ENCODE measurements around the gene GDAP2. TPM values are rescaled to one million over a fixed set of nuclear protein-coding genes. Genes with fewer than 3 reads are reported as not detected.

GDAP2 gene
- total RNA-seq, 1 experiment from 2014 or later: 14.5 TPM

DNA sequence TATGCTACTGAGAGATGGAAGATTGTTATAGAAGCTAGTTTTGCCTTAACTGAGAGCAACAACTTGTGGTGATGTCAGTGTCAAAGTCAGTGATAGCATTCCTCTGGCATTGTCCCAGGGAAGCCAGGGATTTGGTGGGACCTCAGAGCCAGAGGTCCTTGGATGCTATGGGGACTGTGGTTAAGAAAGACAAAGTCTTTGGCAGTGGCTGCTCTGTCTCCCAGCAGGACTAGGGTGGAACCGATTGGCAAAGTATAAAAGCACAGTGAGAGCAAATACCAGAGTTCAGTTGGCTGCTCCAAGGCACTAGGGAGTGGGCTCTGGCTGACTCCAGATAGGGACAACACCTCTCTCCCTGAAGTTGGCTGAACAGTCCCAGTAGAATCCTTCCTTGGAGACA lies 104.8 kb downstream of the GDAP2 start:
- no peak for ATAC-seq
- H3K9me3 ChIP-seq (ENCODE audit: control insufficient read depth, insufficient read depth, low read depth, low read length): no peaks in the 10 kb centered on the region
- in situ Hi-C loops (cut with HindIII; ENCODE audit: low pct_unique_long_range_greater_than_20kb, low sequenced_read_pairs) (no loop called here), intact Hi-C loops (cut with micrococcal nuclease; ENCODE audit: unreplicated experiment) (no loop called here)
- POLR2A ChIA-PET: no interaction called here
- TF ChIP-seq, protein P1, sequence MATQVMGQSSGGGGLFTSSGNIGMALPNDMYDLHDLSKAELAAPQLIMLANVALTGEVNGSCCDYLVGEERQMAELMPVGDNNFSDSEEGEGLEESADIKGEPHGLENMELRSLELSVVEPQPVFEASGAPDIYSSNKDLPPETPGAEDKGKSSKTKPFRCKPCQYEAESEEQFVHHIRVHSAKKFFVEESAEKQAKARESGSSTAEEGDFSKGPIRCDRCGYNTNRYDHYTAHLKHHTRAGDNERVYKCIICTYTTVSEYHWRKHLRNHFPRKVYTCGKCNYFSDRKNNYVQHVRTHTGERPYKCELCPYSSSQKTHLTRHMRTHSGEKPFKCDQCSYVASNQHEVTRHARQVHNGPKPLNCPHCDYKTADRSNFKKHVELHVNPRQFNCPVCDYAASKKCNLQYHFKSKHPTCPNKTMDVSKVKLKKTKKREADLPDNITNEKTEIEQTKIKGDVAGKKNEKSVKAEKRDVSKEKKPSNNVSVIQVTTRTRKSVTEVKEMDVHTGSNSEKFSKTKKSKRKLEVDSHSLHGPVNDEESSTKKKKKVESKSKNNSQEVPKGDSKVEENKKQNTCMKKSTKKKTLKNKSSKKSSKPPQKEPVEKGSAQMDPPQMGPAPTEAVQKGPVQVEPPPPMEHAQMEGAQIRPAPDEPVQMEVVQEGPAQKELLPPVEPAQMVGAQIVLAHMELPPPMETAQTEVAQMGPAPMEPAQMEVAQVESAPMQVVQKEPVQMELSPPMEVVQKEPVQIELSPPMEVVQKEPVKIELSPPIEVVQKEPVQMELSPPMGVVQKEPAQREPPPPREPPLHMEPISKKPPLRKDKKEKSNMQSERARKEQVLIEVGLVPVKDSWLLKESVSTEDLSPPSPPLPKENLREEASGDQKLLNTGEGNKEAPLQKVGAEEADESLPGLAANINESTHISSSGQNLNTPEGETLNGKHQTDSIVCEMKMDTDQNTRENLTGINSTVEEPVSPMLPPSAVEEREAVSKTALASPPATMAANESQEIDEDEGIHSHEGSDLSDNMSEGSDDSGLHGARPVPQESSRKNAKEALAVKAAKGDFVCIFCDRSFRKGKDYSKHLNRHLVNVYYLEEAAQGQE (IDR thresholded peaks at IDR 0.05; ENCODE audit: insufficient read depth in 1 of 2, low read depth in 2 of 2, low read length in 1 of 2): no peak
- TF ChIP-seq TCF7L2 (IDR thresholded peaks at IDR 0.05; ENCODE audit: low read depth, low read length) (no peak), CTCF (IDR thresholded peaks at IDR 0.05) (no peak), POLR2AphosphoS5 (IDR thresholded peaks at IDR 0.05; ENCODE audit: low read depth, low read length) (no peak), SIN3A (IDR thresholded peaks at IDR 0.05; ENCODE audit: borderline replicate concordance, insufficient read depth, low read depth, low read length) (no peak)
- no peaks in the 10 kb centered on the region for H3K4me1 ChIP-seq (ENCODE audit: control insufficient read depth, insufficient read depth, low read length)
- CTCF ChIA-PET: no interaction called here
- no peak overlapping the region for H3K27ac ChIP-seq (ENCODE audit: low read length)
- DNase-seq (ENCODE audit: low read depth, low spot score): no peak
- no peaks in the 10 kb centered on the region for H3K27me3 ChIP-seq (ENCODE audit: control insufficient read depth, insufficient read depth, low read length)
- no peak overlapping the region for H3K4me3 ChIP-seq (ENCODE audit: low read depth in 2 of 2, low read length in 2 of 2)
- no peaks in the 10 kb centered on the region for H3K36me3 ChIP-seq (ENCODE audit: control insufficient read depth, insufficient read depth, low read length)
- no TSS peak for BruUV-seq (replicated peaks)

DNA sequence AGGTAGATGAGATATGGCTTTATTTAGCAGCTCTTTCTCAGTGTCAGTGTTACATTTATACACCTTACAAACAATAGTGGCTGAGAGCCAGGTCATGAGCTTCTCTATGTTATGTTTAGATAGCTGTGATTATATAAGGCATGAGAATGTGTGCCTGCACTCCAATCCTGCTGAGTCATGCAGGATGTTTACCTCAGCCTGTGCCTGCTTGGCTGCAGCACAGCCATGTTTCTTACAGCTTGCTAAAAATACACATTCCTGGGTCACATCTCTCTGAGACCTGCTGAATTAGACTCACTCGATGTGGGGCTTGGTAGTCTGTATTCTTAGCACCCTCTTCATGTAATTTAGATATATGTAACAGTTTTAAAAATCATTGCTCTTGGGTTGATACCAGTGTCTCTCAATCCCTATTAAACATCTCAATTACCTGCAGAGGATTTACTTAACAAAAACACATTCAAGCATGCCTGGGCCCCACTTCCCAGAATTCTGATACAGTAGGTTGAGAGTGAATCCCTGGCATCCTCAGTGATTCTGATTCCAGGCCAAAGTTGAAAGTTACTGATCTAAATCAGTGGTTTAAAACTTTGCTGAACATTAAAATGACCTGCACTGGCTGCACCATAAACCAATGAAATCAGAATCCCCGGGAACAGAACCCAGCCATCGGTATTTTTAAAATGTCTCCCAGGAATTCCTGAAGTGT lies 107.5 kb downstream of the GDAP2 start:
- POLR2A ChIA-PET: no interaction called here
- TF ChIP-seq SIN3A (IDR thresholded peaks at IDR 0.05; ENCODE audit: borderline replicate concordance, insufficient read depth, low read depth, low read length): no peak
- no peaks in the 10 kb centered on the region for H3K36me3 ChIP-seq (ENCODE audit: control insufficient read depth, insufficient read depth, low read length)
- in situ Hi-C loops (cut with HindIII; ENCODE audit: low pct_unique_long_range_greater_than_20kb, low sequenced_read_pairs) (no loop called here), intact Hi-C loops (cut with micrococcal nuclease; ENCODE audit: unreplicated experiment) (no loop called here)
- CTCF ChIA-PET: no interaction called here
- ATAC-seq (peak; percentile 91), DNase-seq (ENCODE audit: low read depth, low spot score) (peak; percentile 55)
- no peaks in the 10 kb centered on the region for H3K27me3 ChIP-seq (ENCODE audit: control insufficient read depth, insufficient read depth, low read length)
- no TSS peak for BruUV-seq (replicated peaks)
- H3K4me1 ChIP-seq (ENCODE audit: control insufficient read depth, insufficient read depth, low read length): no peaks in the 10 kb centered on the region
- no peak overlapping the region for H3K4me3 ChIP-seq (ENCODE audit: low read depth in 2 of 2, low read length in 2 of 2)
- peak overlapping the region; percentile 51 for H3K27ac ChIP-seq (ENCODE audit: low read length)
- no peaks in the 10 kb centered on the region for H3K9me3 ChIP-seq (ENCODE audit: control insufficient read depth, insufficient read depth, low read depth, low read length)

DNA sequence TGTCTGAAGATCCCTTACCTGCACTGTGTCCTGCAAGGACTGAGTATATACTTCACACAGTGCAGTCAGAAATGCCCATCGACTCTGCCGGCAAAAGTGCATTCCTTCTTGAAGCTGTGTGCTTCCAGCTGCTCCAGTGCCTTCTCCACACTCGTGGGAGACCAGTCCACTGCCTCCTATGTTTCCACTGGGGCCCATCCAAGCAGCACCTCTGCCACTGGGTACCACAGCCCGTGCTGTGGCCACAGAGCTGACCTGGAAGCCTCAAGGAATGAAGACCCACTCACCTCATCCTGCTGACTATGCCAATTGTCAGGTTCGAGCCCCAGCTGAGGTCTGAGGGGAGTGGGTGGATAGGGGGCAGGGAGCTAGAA lies 108.1 kb downstream of the GDAP2 start:
- Histone ChIP-seq H3K36me3 (ENCODE audit: control insufficient read depth, insufficient read depth, low read length) (no peaks in the 10 kb centered on the region), H3K9me3 (ENCODE audit: control insufficient read depth, insufficient read depth, low read depth, low read length) (no peaks in the 10 kb centered on the region), H3K27me3 (ENCODE audit: control insufficient read depth, insufficient read depth, low read length) (no peaks in the 10 kb centered on the region), H3K27ac (ENCODE audit: low read length) (peak overlapping the region; percentile 51), H3K4me3 (ENCODE audit: low read depth in 2 of 2, low read length in 2 of 2) (no peak overlapping the region), H3K4me1 (ENCODE audit: control insufficient read depth, insufficient read depth, low read length) (no peaks in the 10 kb centered on the region)
- intact Hi-C loops (cut with micrococcal nuclease; ENCODE audit: unreplicated experiment): no loop called here
- BruUV-seq (replicated peaks): no TSS peak
- ATAC-seq: peak; percentile 67
- ChIA-PET CTCF (no interaction called here), POLR2A (no interaction called here)
- in situ Hi-C loops (cut with HindIII; ENCODE audit: low pct_unique_long_range_greater_than_20kb, low sequenced_read_pairs): no loop called here
- no peak for TF ChIP-seq CTCF (IDR thresholded peaks at IDR 0.05)
- TF ChIP-seq TCF7L2 (IDR thresholded peaks at IDR 0.05; ENCODE audit: low read depth, low read length): no peak
- TF ChIP-seq, protein P1 (IDR thresholded peaks at IDR 0.05; ENCODE audit: insufficient read depth in 1 of 2, low read depth in 2 of 2, low read length in 1 of 2): no peak
- no peak for TF ChIP-seq POLR2AphosphoS5 (IDR thresholded peaks at IDR 0.05; ENCODE audit: low read depth, low read length)
- TF ChIP-seq SIN3A (IDR thresholded peaks at IDR 0.05; ENCODE audit: borderline replicate concordance, insufficient read depth, low read depth, low read length): no peak
- no peak for DNase-seq (ENCODE audit: low read depth, low spot score)
